ENCODE data around the gene GPR141.

- TF ChIP-seq POLR2AphosphoS5 (IDR thresholded peaks at IDR 0.05) (no peak), POLR2A (IDR thresholded peaks at IDR 0.05) (no peak), EP300 (IDR thresholded peaks at IDR 0.05) (no peak)
- TF ChIP-seq, protein P1, sequence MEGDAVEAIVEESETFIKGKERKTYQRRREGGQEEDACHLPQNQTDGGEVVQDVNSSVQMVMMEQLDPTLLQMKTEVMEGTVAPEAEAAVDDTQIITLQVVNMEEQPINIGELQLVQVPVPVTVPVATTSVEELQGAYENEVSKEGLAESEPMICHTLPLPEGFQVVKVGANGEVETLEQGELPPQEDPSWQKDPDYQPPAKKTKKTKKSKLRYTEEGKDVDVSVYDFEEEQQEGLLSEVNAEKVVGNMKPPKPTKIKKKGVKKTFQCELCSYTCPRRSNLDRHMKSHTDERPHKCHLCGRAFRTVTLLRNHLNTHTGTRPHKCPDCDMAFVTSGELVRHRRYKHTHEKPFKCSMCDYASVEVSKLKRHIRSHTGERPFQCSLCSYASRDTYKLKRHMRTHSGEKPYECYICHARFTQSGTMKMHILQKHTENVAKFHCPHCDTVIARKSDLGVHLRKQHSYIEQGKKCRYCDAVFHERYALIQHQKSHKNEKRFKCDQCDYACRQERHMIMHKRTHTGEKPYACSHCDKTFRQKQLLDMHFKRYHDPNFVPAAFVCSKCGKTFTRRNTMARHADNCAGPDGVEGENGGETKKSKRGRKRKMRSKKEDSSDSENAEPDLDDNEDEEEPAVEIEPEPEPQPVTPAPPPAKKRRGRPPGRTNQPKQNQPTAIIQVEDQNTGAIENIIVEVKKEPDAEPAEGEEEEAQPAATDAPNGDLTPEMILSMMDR (IDR thresholded peaks at IDR 0.05): no peak
Observed at GRCh38 chr7:37758501-37759045, 75.0 kb downstream of the GPR141 start.

Data from suprapubic skin (tissue), 4 donors.